Right lobe of liver (tissue), 6 donors: ENCODE measurements around the gene COL4A5. TPM values are rescaled to one million over a fixed set of nuclear protein-coding genes. Genes with fewer than 3 reads are reported as not detected.

ENCODE experiments used
- ATAC-seq, 4 donors: fragments of 200-7000 bp; cut with Tn5 transposase; one replicate each; pipeline ENCODE4 v1.9.1; 2020; ENCODE audit warnings: mild to moderate bottlenecking in 4 of 4, moderate library complexity in 4 of 4
- DNase-seq, 3 donors: peaks; one replicate each; pipeline ENCODE4 v3.0.0-alpha.2; 2020
- H3K27ac ChIP-seq, 3 donors: fragments of 200-600 bp; one replicate each; pipeline ENCODE4 v1.8.0; 2022
- H3K27me3 ChIP-seq, 2 donors: fragments of 200-600 bp; one replicate each; pipeline ENCODE4 v1.8.0; 2022
- H3K36me3 ChIP-seq, 4 donors: fragments of 200-600 bp; sonication (generic) in 1 of 4; one replicate each; pipeline versions ENCODE4 v1.5.1 to v1.8.0; 2017 to 2022; ENCODE audit warnings: control low read depth in 1 of 4
- H3K4me1 ChIP-seq, 4 donors: fragments of 200-600 bp; sonication (generic) in 1 of 4; one replicate each; pipeline versions ENCODE4 v1.5.1 to v1.8.0; 2017 to 2022; ENCODE audit warnings: control low read depth in 1 of 4
- H3K4me3 ChIP-seq, 3 donors: fragments of 200-600 bp; one replicate each; pipeline ENCODE4 v1.8.0; 2022
- H3K9me3 ChIP-seq, 4 donors: fragments of 200-600 bp; sonication (generic) in 1 of 4; one replicate each; pipeline versions ENCODE4 v1.5.1 to v1.8.0; 2017 to 2022; ENCODE audit warnings: control low read depth in 1 of 4
- POLR2A ChIP-seq: fragments of 450-650 bp; IDR thresholded peaks from one replicate; pipeline ENCODE4 v1.6.1; 2017; ENCODE audit warnings: antibody characterized with exemption, mild to moderate bottlenecking
- WGBS: methylation state at CpG from one replicate; pipeline ENCODE4 v1.1.6; 2018; ENCODE audit warnings: low coverage, low lambda C conversion rate; ENCODE audit not compliant: insufficient coverage; ENCODE audit errors: missing lambda C conversion rate; 5-methylcytosine and 5-hydroxymethylcytosine counted together
- intact Hi-C, 2 donors: fragments of 100-400 bp; cut with DNase I; formaldehyde crosslinking; loops; one replicate each; pipeline versions ENCODE4 v1.11.2 to v1.14.1; 2022
- total RNA-seq, 6 experiments: library from RNA; depleted of rRNA in 2 of 6; stranded (reverse); fragments of >200 nt in 2 of 6; fragmentation: NEBNext Ultra II Directional in 3 of 6; extraction: Animal tissue kit (Norgen Biotek cat#: 25700) in 3 of 6; gene quantifications; one replicate each; pipeline versions ENCODE4 v1.1.0 to v1.2.4, GENCODE V29; 2016 to 2023
- TF ChIP-seq, protein P1 (sequence below), 4 donors: fragments of 200-600 bp in 3 of 4; fragments of 450-650 bp in 1 of 4; IDR thresholded peaks; one replicate each; pipeline versions ENCODE4 v1.5.1 to v1.8.0; 2016 to 2022; ENCODE audit warnings: antibody characterized with exemption in 4 of 4, mild to moderate bottlenecking in 2 of 4
- donor health status: DM: no; HTN: yes; CAD: no.
- donor health status: DM: no; HTN: no; CAD: no.
- donor health status: DM: no; HTN: no; CAD: no.
- donor health status: DM: no; HTN: yes; CAD: no.
- donor health status: DM: no; HTN: yes; CAD: no.

Gene COL4A5
- total RNA-seq, 6 experiments from 2014 or later, result 0.65 to 4.0 (median 1.6) TPM

DNA sequence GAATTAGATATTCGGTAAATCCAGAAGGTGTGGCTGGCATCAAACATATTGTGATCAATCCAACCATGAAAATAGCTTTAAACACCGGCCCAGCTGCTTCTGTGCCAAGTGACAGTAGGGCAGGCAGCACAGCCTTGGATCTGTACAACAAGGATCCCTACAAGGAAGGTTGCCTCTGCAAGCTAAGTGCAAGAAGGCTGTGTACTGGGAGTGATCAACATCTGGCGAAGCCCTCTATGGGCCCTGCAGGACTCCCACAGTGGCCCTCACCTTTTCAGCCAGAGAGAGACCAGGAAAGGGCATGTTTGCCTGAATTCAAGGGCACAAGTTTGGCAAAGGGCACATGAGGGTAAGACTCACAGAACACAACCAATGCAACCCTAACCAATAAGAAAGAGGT is 287.1 kb downstream of the COL4A5 start:
- WGBS, result 66% methylated on average over 2 of the region's 3 CpGs
- H3K9me3 ChIP-seq, result no peaks in the 10 kb centered on the region
- ATAC-seq (no peak), DNase-seq (no peak)
- no peaks in the 10 kb centered on the region for H3K4me1 ChIP-seq
- intact Hi-C loops, result no loop called here
- peaks cover 0 to 22% of the 10 kb centered on the region in 2 donors for H3K27me3 ChIP-seq
- no peak overlapping the region for H3K4me3 ChIP-seq
- TF ChIP-seq POLR2A, result no peak
- TF ChIP-seq, protein P1, sequence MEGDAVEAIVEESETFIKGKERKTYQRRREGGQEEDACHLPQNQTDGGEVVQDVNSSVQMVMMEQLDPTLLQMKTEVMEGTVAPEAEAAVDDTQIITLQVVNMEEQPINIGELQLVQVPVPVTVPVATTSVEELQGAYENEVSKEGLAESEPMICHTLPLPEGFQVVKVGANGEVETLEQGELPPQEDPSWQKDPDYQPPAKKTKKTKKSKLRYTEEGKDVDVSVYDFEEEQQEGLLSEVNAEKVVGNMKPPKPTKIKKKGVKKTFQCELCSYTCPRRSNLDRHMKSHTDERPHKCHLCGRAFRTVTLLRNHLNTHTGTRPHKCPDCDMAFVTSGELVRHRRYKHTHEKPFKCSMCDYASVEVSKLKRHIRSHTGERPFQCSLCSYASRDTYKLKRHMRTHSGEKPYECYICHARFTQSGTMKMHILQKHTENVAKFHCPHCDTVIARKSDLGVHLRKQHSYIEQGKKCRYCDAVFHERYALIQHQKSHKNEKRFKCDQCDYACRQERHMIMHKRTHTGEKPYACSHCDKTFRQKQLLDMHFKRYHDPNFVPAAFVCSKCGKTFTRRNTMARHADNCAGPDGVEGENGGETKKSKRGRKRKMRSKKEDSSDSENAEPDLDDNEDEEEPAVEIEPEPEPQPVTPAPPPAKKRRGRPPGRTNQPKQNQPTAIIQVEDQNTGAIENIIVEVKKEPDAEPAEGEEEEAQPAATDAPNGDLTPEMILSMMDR (IDR thresholded peaks at IDR 0.05), result no peak
- no peak overlapping the region for H3K27ac ChIP-seq
- no peaks in the 10 kb centered on the region for H3K36me3 ChIP-seq

DNA sequence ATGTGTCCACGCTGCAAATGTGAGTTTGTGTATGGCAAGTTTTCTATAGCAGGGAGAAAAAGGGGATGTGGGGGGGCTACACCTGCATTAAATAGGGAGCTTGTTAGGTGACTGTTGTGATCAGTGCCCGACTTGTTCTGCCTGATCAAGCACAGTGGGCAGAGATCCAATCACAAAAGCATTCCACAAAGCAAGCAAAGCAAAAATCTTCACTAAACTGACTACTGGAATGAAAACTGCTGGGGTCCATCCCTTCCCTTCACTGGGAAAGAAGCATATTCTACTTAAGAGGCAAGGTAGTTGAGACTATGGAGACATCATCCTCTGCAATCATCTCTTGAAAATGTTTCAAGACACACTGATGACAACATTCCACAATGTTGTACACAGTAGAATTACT is 291.5 kb downstream of the COL4A5 start:
- H3K27ac ChIP-seq, result no peak overlapping the region
- H3K27me3 ChIP-seq, result peaks cover 0 to 24% of the 10 kb centered on the region in 2 donors
- no peaks in the 10 kb centered on the region for H3K9me3 ChIP-seq
- ATAC-seq (no peak), DNase-seq (no peak)
- no peak for TF ChIP-seq POLR2A
- TF ChIP-seq, protein P1 (IDR thresholded peaks at IDR 0.05), result no peak
- no peak overlapping the region for H3K4me3 ChIP-seq
- H3K36me3 ChIP-seq, result no peaks in the 10 kb centered on the region
- no peaks in the 10 kb centered on the region for H3K4me1 ChIP-seq
- WGBS, result 0% methylated on average over 2 of the region's 2 CpGs
- intact Hi-C loops, result no loop called here

DNA sequence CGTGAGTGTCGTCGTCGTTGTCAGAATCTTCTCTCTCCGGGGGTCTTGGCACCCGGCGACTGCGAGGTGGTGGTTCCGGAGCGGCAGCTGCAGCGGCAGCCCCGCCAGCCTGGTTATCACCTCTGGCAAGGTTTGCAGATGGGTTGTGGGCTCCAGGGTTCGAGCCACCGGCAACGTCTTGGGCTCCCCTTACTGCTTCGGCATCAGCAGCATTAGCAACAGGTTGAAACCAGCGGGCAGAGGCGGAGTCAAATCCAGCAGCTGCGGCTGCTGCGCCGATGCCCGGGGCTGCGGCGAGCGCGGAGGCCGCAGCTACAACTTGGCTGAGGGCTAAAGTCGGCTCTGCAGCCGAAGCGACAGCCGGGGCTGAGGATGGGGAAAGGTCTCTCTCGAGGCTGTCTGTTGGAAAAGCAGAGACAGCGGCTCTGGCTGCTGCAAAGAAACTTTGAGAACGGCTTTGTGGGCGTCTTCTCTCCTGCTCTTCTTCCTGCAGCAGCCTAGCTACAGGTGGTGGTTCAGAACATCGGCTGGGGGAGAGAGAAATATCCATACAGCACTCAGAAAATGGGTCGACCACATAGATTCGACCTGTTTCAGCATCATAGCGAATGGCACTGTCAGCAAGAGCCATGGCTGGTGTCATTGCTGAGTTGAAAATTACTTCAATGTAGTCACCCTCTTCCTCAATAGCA is 293.1 kb downstream of the COL4A5 start:
- Histone ChIP-seq H3K4me3 (no peak overlapping the region), H3K27me3 (peaks cover 0 to 24% of the 10 kb centered on the region in 2 donors), H3K27ac (no peak overlapping the region), H3K9me3 (no peaks in the 10 kb centered on the region), H3K4me1 (no peaks in the 10 kb centered on the region), H3K36me3 (no peaks in the 10 kb centered on the region)
- no peak for DNase-seq
- intact Hi-C loops, result no loop called here
- no peak for TF ChIP-seq POLR2A
- TF ChIP-seq, protein P1 (IDR thresholded peaks at IDR 0.05), result no peak
- no peak for ATAC-seq
- 28% methylated on average over 19 of the region's 39 CpGs for WGBS

DNA sequence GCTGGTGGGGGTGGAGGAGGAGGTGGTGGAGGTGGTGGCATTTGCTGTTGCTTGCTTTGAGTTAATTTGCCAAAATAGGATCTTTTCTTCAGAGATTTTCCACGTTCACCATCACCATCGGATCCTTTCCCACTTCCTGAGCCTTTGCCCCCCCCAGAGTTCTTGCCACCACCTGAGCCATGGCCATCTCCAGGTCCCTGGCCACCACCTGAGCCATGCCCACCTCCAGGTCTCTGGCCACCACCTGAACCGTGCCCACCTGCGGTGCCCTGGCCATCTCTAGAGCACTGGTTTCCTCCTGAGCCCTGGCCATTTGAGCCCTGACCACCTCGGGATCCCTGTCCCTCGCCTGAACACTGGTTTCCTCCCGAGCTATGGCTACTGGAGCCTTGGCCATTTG is 294.8 kb downstream of the COL4A5 start:
- TF ChIP-seq, protein P1 (IDR thresholded peaks at IDR 0.05), result no peak
- TF ChIP-seq POLR2A, result no peak
- Histone ChIP-seq H3K9me3 (no peaks in the 10 kb centered on the region), H3K36me3 (no peaks in the 10 kb centered on the region), H3K27me3 (peaks cover 0 to 21% of the 10 kb centered on the region in 2 donors), H3K27ac (no peak overlapping the region), H3K4me1 (no peaks in the 10 kb centered on the region), H3K4me3 (no peak overlapping the region)
- ATAC-seq (peak in 1 of 4 donors; percentile 16), DNase-seq (no peak)
- intact Hi-C loops, result no loop called here
- WGBS, result 64% methylated on average over 2 of the region's 7 CpGs
